ENCODE data around the gene UNC13B. TPM values are rescaled to one million over a fixed set of nuclear protein-coding genes. Genes with fewer than 3 reads are reported as not detected.

UNC13B gene
- total and polyA plus RNA-seq, 2 of the 13 experiments (the other 11 are each of a cell fraction or from before 2014, with no cell fraction given): 14.0 to 18.3 TPM

- TF ChIP-seq ZNF691 (CRISPR knock-in tag; IDR thresholded peaks at IDR 0.05; ENCODE audit: borderline replicate concordance, low read depth): no peak
- TF ChIP-seq CCDC6 (CRISPR knock-in tag; IDR thresholded peaks at IDR 0.05): peak; percentile 87
- TF ChIP-seq CTCF (CRISPR knock-in tag; IDR thresholded peaks at IDR 0.05): peak; percentile 59
- TF ChIP-seq ZNF205 (CRISPR knock-in tag; IDR thresholded peaks at IDR 0.05): peak; percentile 70; the same call in 1 of the 2 replicates
- no peak for TF ChIP-seq MAFF (IDR thresholded peaks at IDR 0.05; ENCODE audit: low read depth, low read length)
- peak; percentile 38 for TF ChIP-seq ZBTB33 (CRISPR knock-in tag; IDR thresholded peaks at IDR 0.05)
- TF ChIP-seq NAIF1 (CRISPR knock-in tag; IDR thresholded peaks at IDR 0.05; ENCODE audit: borderline replicate concordance): peak; percentile 66; the same call in 1 of the 2 replicates
- no peak for TF ChIP-seq ZFP36L2 (CRISPR knock-in tag; IDR thresholded peaks at IDR 0.05)
- TF ChIP-seq ZBTB21 (CRISPR knock-in tag; IDR thresholded peaks at IDR 0.05): 0 out of 2 replicates have a peak, but pooled peaks have one; percentile 16
- no peak; the same call in 1 of the 2 replicates for TF ChIP-seq FLYWCH1 (CRISPR knock-in tag; IDR thresholded peaks at IDR 0.05)
- no peak for TF ChIP-seq NONO (IDR thresholded peaks at IDR 0.05)
- no peak; the same call in 1 of the 2 replicates for TF ChIP-seq NONO (CRISPR knock-in tag; conservative IDR thresholded peaks at IDR 0.05)
- TF ChIP-seq TBX3 (IDR thresholded peaks at IDR 0.05; ENCODE audit: borderline replicate concordance): no peak
- peak; percentile 87; the same call in 1 of the 2 replicates for TF ChIP-seq THAP9 (CRISPR knock-in tag; IDR thresholded peaks at IDR 0.05; ENCODE audit: borderline replicate concordance)
- TF ChIP-seq MLX (CRISPR knock-in tag; IDR thresholded peaks at IDR 0.05): peak; percentile 8; the same call in 1 of the 2 replicates
- TF ChIP-seq PCBP2 (optimal IDR thresholded peaks at IDR 0.05; ENCODE audit: low read depth, low read length, poor library complexity, severe bottlenecking): no peak
- TF ChIP-seq MXD1 (CRISPR knock-in tag; IDR thresholded peaks at IDR 0.05): peak; percentile 90
- peak; percentile 48; the same call in 1 of the 2 replicates for TF ChIP-seq NFYB (CRISPR knock-in tag; IDR thresholded peaks at IDR 0.05)
- peak; percentile 82; the same call in 1 of the 2 replicates for TF ChIP-seq ZMAT3 (CRISPR knock-in tag; conservative IDR thresholded peaks at IDR 0.05)
- no peak; the same call in 1 of the 2 replicates for TF ChIP-seq FOXA3 (CRISPR knock-in tag; IDR thresholded peaks at IDR 0.05)
Observed at GRCh38 chr9:35161713-35162604, at the start of gene UNC13B (continued).
